Sciatic nerve (tissue), 2 donors: ENCODE measurements around the gene HM13. TPM values are rescaled to one million over a fixed set of nuclear protein-coding genes. Genes with fewer than 3 reads are reported as not detected.
"Not testable (repeated sequence)": the region's sequence is repeated elsewhere in the genome, so short reads cannot be mapped to it uniquely, and the experiment has no call there.

Source experiments
- ATAC-seq: fragments of 200-7000 bp; cut with Tn5 transposase; one replicate; pipeline ENCODE4 v1.9.1; 2020; ENCODE audit warnings: mild to moderate bottlenecking, moderate library complexity
- DNase-seq: peaks from one replicate; pipeline ENCODE4 v3.0.0-alpha.2; 2020; ENCODE audit warnings: low spot score
- intact Hi-C: fragments of 100-400 bp; cut with DNase I; formaldehyde crosslinking; loops from one replicate; pipeline ENCODE4 v1.14.2; 2022
- total RNA-seq: library from RNA; stranded (reverse); fragmentation: NEBNext Ultra II Directional; extraction: Animal tissue kit (Norgen Biotek cat#: 25700); gene quantifications from one replicate; pipeline ENCODE4 v1.2.1, GENCODE V29; 2021
- donor health status: DM: no; HTN: no; CAD: no.
- donor health status: DM: no; HTN: no; CAD: no.

Gene HM13
- total RNA-seq: 106 TPM

- intact Hi-C loops: no loop called here
- peak; percentile 95 for DNase-seq
- ATAC-seq: peak; percentile 97
Observed at GRCh38 chr20:31514154-31515071, at the start of gene HM13. TSS of gene HM13 (plus strand) at chr20:31514442. CDS start at chr20:31514552, 110 bp downstream.

DNA sequence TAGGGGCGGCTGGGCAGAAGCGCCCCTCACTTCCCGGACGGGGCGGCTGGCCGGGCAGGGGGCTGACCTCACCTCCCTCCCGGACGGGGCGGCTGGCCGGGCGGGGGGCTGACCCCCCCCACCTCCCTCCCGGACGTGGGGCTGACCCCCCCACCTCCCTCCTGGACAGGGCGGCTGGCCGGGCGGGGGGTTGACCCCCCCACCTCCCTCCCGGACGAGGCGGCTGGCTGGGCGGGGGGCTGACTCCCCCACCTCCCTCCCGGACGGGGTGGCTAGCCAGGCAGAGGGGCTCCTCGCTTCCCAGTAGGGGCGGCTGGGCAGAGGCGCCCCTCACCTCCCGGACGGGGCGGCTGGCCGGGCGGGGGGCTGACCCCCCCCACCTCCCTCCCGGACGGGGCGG is 43.3 kb upstream of the HM13 start:
- DNase-seq, ATAC-seq, intact Hi-C loops: not testable (repeated sequence)

DNA sequence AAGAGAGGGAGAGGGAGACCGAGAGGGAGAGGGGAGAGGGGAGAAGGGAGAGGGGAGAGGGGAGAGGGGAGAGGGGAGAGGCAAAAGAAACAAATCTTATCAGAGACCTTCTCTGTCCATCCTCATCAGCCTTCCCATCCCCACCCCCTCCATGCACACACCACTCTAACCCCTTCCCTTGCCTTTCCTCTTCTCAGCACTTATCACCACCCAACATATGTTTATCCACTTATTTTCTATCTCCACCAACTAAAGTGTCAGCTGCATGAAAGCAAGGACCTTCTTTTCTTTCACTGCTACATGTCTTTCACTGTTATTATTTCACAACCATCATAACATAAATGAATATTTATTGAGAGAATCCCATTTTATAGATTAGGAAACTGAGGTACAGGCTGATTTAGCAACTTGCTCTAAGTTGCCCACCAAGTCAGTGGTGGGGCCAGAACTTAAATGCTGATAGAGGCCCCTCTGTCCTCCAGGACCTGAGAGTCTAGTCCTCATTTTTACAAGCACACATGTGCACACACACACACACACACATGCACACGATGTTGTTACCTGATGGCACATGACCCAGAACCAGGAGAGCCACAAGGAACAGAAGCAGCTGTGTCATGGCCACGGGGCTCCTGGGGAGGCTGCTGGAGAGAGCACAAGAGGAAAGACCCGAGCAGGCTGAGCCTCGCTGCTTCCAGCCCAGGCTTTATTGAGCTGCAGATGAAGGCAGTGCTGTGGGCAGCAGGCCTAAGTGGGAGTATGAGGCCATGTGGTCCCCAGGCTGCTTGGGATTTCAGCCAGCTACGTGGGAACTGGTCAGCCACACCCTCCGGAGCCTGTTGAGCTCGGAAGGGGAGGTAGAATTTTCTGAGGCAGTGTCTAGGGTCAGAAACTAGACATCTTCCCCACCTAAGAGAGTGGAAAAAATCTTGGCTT is 41.6 kb upstream of the HM13 start:
- intact Hi-C loops: no loop called here
- DNase-seq (no peak), ATAC-seq (no peak)

- DNase-seq (no peak), ATAC-seq (no peak)
- intact Hi-C loops: no loop called here
Observed at GRCh38 chr20:31473331-31474096, 40.7 kb upstream of the HM13 start.

DNA sequence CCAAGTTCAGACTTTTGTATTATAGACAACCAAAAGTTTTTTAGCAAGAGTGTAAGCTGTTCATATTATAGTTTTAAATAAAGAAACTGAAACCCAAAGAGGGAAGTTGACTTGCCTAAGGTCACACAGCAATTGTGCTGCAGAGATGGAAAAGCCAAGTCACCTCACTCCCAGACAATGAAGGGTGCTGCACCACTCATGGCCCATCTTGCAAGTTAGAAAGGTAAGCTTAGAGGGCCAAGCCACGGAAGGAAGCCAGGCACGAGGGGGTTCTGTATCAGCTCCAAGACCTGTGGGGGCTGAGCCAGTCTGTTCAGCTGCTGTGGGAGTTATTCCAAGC is 40.2 kb upstream of the HM13 start:
- ATAC-seq: no peak

DNA sequence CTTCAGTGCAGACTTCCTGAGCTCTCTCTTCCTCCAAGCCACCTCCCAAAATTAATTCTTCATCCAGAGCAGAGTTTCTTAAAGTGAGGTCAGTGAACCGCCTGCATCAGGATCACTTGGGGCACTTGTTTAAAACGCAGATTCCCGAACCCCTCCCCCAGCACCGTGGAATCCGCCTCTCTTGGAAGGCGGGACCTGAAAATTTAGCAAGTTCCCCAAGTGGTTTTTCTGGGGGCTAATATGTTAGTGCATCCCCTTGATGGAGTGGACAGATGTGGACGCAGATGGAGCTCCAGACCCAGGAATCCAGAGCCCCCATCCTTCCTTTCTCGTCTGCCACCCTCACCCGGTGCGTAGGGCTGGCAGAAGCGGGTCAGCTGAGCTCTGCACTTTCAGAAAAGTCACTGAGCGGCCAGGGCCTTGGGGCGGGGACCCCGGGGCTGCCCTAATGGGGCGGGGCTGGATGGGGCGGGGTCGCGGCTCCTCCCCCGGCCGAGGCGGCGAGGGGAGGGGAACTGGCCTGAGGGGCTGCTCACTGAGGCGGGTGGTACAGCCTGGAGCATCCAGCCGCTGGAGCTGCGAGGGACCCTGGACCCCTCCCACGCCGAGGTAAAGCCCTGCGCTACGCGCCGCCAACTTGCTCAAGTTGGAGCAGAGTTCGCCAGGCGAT is 39.3 kb upstream of the HM13 start, which contains the start of the genes DEFB124 and REM1:
Gene DEFB124, minus strand, starts transcription at position 370 of the 670 bp plus-strand sequence. CDS start 2,114 bp downstream, outside the sequence.
Gene REM1, plus strand, starts transcription at position 531 of the 670 bp plus-strand sequence. CDS start 1,158 bp downstream, outside the sequence.
- DNase-seq: peak; percentile 85
- intact Hi-C loops: no loop called here

More for the DNA sequence above, 40.2 kb upstream of the HM13 start:
- intact Hi-C loops: no loop called here
- DNase-seq: no peak

GRCh38 chr20:31475472-31476293 is 38.6 kb upstream of the HM13 start:
- ATAC-seq (peak; percentile 67), DNase-seq (peak; percentile 61)
- intact Hi-C loops: no loop called here

More for the DNA sequence above, 39.3 kb upstream of the HM13 start, which contains the start of the genes DEFB124 and REM1:
- ATAC-seq: peak; percentile 94

DNA sequence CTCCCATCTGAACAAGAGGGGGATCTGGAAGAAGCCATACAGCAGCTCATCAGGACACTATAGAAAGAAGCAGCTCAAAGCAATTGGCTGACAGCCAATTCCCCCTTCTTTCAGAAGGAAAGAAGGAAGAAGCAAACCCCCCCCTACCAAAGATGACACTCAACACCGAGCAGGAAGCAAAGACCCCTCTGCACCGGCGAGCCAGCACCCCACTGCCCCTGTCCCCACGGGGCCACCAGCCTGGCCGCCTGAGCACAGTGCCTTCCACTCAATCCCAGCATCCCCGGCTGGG is 38.0 kb upstream of the HM13 start:
- DNase-seq: no peak
- intact Hi-C loops: no loop called here
- ATAC-seq: peak; percentile 16

- intact Hi-C loops: no loop called here
- DNase-seq (no peak), ATAC-seq (no peak)
Observed at GRCh38 chr20:31476643-31477215, 37.5 kb upstream of the HM13 start.

DNA sequence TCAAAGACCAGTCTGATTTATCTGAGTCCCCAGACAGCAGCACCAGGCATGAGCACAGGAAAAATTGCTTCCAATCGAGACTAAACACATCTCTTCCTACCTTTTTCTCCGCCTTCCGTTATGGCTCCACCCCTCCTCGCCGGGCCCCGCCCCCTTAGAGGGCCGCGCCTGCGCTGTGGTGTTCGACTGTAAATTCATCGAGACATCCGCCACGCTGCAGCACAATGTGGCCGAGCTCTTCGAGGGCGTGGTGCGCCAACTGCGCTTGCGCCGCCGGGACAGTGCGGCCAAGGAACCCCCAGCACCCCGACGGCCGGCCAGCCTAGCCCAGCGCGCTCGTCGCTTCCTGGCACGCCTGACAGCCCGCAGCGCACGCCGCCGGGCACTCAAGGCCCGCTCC is 30.2 kb upstream of the HM13 start:
- ATAC-seq (peak; percentile 49), DNase-seq (peak; percentile 71)
- intact Hi-C loops: no loop called here

GRCh38 chr20:31485450-31486339 is 28.5 kb upstream of the HM13 start:
- ATAC-seq (peak; percentile 91), DNase-seq (peak; percentile 89)
- intact Hi-C loops: no loop called here

- ATAC-seq (no peak), DNase-seq (no peak)
- intact Hi-C loops: no loop called here
Observed at GRCh38 chr20:31488115-31488514, 26.1 kb upstream of the HM13 start.

DNA sequence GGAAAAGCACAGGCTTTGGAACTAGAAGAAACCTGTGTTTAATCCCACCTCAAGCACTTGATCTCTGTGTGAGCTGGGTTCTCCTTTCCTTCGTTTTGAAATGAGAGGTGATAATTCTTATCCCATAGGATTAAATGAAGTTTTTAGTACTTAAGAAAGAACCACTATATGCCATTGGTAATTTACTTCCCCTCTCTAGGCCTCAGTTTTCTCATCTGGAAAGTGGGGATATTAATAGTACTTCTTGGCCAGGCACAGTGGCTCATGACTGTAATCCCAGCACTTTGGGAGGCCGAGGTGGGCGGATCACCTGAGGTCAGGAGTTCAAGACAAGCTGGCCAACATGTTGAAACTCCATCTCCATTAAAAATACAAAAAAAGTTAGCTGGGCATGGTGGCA is 25.1 kb upstream of the HM13 start:
- ATAC-seq (no peak), DNase-seq (no peak)
- intact Hi-C loops: no loop called here

- intact Hi-C loops: no loop called here
- ATAC-seq (no peak), DNase-seq (no peak)
Observed at GRCh38 chr20:31490752-31491151, 23.5 kb upstream of the HM13 start.

GRCh38 chr20:31494131-31494530 is 20.1 kb upstream of the HM13 start:
- intact Hi-C loops: no loop called here
- DNase-seq (no peak), ATAC-seq (no peak)

GRCh38 chr20:31496761-31497295 is 17.4 kb upstream of the HM13 start:
- intact Hi-C loops: no loop called here
- DNase-seq: peak; percentile 84
- ATAC-seq: peak; percentile 93
